Measurements from ENCODE around the gene THOC7. TPM values are rescaled to one million over a fixed set of nuclear protein-coding genes. Genes with fewer than 3 reads are reported as not detected.

The THOC7 gene
- polyA plus RNA-seq, 3 donors, result 22.2 to 74.8 (median 70.1) TPM

GRCh38 chr3:63824309-63824708, 39.3 kb downstream of the THOC7 start:
- Mint-ChIP-seq H3K4me3 (no peak overlapping the region), H3K4me1 (no peaks in the 10 kb centered on the region), H3K9me3 (no peaks in the 10 kb centered on the region), H3K36me3 (peaks cover 7 to 18% of the 10 kb centered on the region in 2 donors), H3K27ac (no peak overlapping the region), H3K27me3 (ENCODE audit: low read depth in 3 of 3) (no peaks in the 10 kb centered on the region)
- no peak overlapping the region for H3K27ac ChIP-seq (ENCODE audit: low read depth in 1 of 2, low read length in 2 of 2)
- H3K9me3 ChIP-seq (replicated peaks in 1 of 2; ENCODE audit: control insufficient read depth in 1 of 2, insufficient read depth in 1 of 2, low read length in 2 of 2), result no peaks in the 10 kb centered on the region
- H3K4me1 ChIP-seq (ENCODE audit: control insufficient read depth in 1 of 2, insufficient read depth in 2 of 2, low read length in 2 of 2), result no peaks in the 10 kb centered on the region
- no peak overlapping the region for H2AFZ ChIP-seq (ENCODE audit: insufficient read depth, low read depth, low read length, poor library complexity, severe bottlenecking)
- H3K4me3 ChIP-seq (replicated peaks in 1 of 3; ENCODE audit: low read depth in 2 of 3, low read length in 3 of 3), result no peak overlapping the region
- no peak overlapping the region for H3K9ac ChIP-seq (ENCODE audit: insufficient read depth, low read length, poor library complexity, severe bottlenecking)
- peaks cover 0 to 12% of the 10 kb centered on the region in 2 donors for H3K36me3 ChIP-seq (replicated peaks in 1 of 2; ENCODE audit: control insufficient read depth in 1 of 2, insufficient read depth in 2 of 2, low read length in 2 of 2)
- WGBS (ENCODE audit: insufficient coverage), result 96% methylated on average over 3 of the region's 4 CpGs
- H4K20me1 ChIP-seq (ENCODE audit: insufficient read depth, low read length), result no peaks in the 10 kb centered on the region
- no peaks in the 10 kb centered on the region for H3K27me3 ChIP-seq (ENCODE audit: control insufficient read depth in 2 of 2, insufficient read depth in 2 of 2, low read length in 2 of 2)
- TF ChIP-seq CTCF (IDR thresholded peaks at IDR 0.05), result no peak
- no peak for DNase-seq
- intact Hi-C loops (cut with micrococcal nuclease), result loop anchor here in 1 of 2 donors (10.0 kb wide), 1 partner anchor 1620 kb away; no protein-coding TSS in a partner anchor
- H3K4me2 ChIP-seq (replicated peaks; ENCODE audit: extremely low read depth, low read length, poor library complexity, severe bottlenecking), result no peak overlapping the region
- no peaks in the 10 kb centered on the region for H3K79me2 ChIP-seq (ENCODE audit: insufficient read depth, low read length)

- Mint-ChIP-seq H3K27me3 (ENCODE audit: low read depth in 3 of 3) (peaks cover 0 to 2% (median 0%) of the 10 kb centered on the region in 3 donors), H3K4me1 (peaks cover 3% of the 10 kb centered on the region), H3K9me3 (no peaks in the 10 kb centered on the region), H3K4me3 (no peak within 1 kb of the TSS), H3K27ac (no peak within 1 kb of the TSS), H3K36me3 (peaks cover 3 to 5% of the 10 kb centered on the region in 2 donors)
- Histone ChIP-seq H3K36me3 (replicated peaks in 1 of 2; ENCODE audit: control insufficient read depth in 1 of 2, insufficient read depth in 2 of 2, low read length in 2 of 2) (no peaks in the 10 kb centered on the region), H3K79me2 (ENCODE audit: insufficient read depth, low read length) (no peaks in the 10 kb centered on the region), H3K4me1 (ENCODE audit: control insufficient read depth in 1 of 2, insufficient read depth in 2 of 2, low read length in 2 of 2) (no peaks in the 10 kb centered on the region), H3K27me3 (ENCODE audit: control insufficient read depth in 2 of 2, insufficient read depth in 2 of 2, low read length in 2 of 2) (no peaks in the 10 kb centered on the region), H3K27ac (ENCODE audit: low read depth in 1 of 2, low read length in 2 of 2) (no peak within 1 kb of the TSS), H3K9me3 (replicated peaks in 1 of 2; ENCODE audit: control insufficient read depth in 1 of 2, insufficient read depth in 1 of 2, low read length in 2 of 2) (no peaks in the 10 kb centered on the region), H3K4me3 (replicated peaks in 1 of 3; ENCODE audit: low read depth in 2 of 3, low read length in 3 of 3) (no peak within 1 kb of the TSS), H4K20me1 (ENCODE audit: insufficient read depth, low read length) (no peaks in the 10 kb centered on the region), H3K4me2 (replicated peaks; ENCODE audit: extremely low read depth, low read length, poor library complexity, severe bottlenecking) (no peak within 1 kb of the TSS), H3K9ac (ENCODE audit: insufficient read depth, low read length, poor library complexity, severe bottlenecking) (no peak within 1 kb of the TSS), H2AFZ (ENCODE audit: insufficient read depth, low read depth, low read length, poor library complexity, severe bottlenecking) (no peak within 1 kb of the TSS)
- no CpG with 5 or more reads among the region's 1 CpG for WGBS (ENCODE audit: insufficient coverage)
- no peak for TF ChIP-seq CTCF (IDR thresholded peaks at IDR 0.05)
- DNase-seq, result no peak
- intact Hi-C loops (cut with micrococcal nuclease), result loop anchor here (5.0 kb wide), 2 partner anchors 467 to 472 kb away; no protein-coding TSS in a partner anchor
Measured at GRCh38 chr3:63819151-63819398, 44.5 kb downstream of the THOC7 start, which contains the start of gene C3orf49. C3orf49 (plus strand) TSS chr3:63819299; CDS start chr3:63819472, 173 bp downstream.

All from CD14-positive monocyte (primary cell).